ENCODE results near the gene GAPVD1.

DNA sequence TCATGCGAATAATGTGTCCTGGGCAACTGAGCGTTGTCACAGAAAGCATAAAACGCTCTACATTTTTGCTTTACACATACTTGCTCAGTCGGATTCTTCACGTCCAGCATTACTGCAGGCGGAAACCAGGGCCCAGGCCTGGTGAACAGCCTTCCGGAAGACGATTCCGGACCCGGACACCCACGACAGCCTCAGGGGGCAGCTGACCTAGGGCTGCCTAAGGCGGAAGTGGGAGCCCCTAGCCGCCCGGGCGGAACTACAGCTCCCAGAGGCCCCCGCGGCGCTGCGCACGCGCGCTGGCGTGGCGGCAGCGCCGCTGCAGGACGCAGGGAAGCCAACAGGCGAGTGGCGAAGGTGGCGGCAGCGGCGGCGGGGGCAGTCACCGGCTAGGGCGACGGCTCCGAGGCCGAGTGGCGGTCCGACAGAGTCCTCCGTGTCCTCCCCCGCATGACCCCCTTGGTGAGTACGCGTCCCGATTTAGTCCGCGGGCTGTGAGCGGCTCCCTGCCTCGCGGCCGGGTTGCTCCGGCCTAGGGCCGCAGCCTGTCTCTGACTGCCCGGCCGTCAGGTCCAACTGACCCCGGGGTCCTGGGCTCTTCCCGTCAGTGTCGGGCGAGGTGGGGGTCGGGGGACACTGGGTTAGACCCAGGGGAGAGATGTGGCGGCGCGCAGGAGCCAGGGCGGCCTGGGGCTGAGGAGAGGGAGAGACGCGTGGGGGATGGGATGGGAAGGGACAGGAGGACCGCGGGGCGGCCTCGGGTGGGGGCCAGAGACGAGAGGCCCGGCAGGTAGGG lies at the start of gene GAPVD1:
- TF ChIP-seq YY1 (IDR thresholded peaks at IDR 0.05; ENCODE audit: insufficient read depth, insufficient read length) (no peak), SUZ12 (IDR thresholded peaks at IDR 0.05; ENCODE audit: extremely low read depth, insufficient read depth, insufficient read length) (no peak)

Measured in NT2/D1 (cell line).